Skeletal muscle satellite cell (primary cell): ENCODE results near the gene UBN1.
"Not testable (repeated sequence)": the region's sequence is repeated elsewhere in the genome, so short reads cannot be mapped to it uniquely, and the experiment has no call there.

Source experiments
- H3K27me3 ChIP-seq: 2 replicates; pipeline ENCODE4 v1.7.0; 2013; ENCODE audit warnings: low read length; ENCODE audit not compliant: control insufficient read depth, insufficient read depth
- H3K36me3 ChIP-seq: 2 replicates; pipeline ENCODE4 v1.7.0; 2013; ENCODE audit warnings: mild to moderate bottlenecking, control low read depth, low read length; ENCODE audit not compliant: insufficient read depth
- H3K4me1 ChIP-seq: 2 replicates; pipeline ENCODE4 v1.7.0; 2013; ENCODE audit warnings: low read length; ENCODE audit not compliant: control insufficient read depth, insufficient read depth
- H3K4me2 ChIP-seq: 2 replicates; pipeline ENCODE4 v1.7.0; 2013; ENCODE audit warnings: mild to moderate bottlenecking, low read length
- H3K4me3 ChIP-seq: 2 replicates; pipeline ENCODE4 v1.7.0; 2013; ENCODE audit warnings: low read length
- H3K9ac ChIP-seq: 2 replicates; pipeline ENCODE4 v1.7.0; 2013; ENCODE audit warnings: mild to moderate bottlenecking, low read depth, low read length, moderate library complexity
- H3K9me3 ChIP-seq: replicated peaks from 2 replicates; pipeline ENCODE4 v1.7.0; 2013; ENCODE audit warnings: mild to moderate bottlenecking, control low read depth, low read length

UBN1 gene

GRCh38 chr16:4891097-4891885 lies 44.0 kb downstream of the UBN1 start:
- no peak overlapping the region for H3K9ac ChIP-seq
- H3K36me3 ChIP-seq = peaks cover 20% of the 10 kb centered on the region
- H3K4me1 ChIP-seq = peaks cover 10% of the 10 kb centered on the region
- no peak overlapping the region for H3K4me2 ChIP-seq
- H3K9me3 ChIP-seq = no peaks in the 10 kb centered on the region
- H3K27me3 ChIP-seq = peaks cover 4% of the 10 kb centered on the region
- no peak overlapping the region for H3K4me3 ChIP-seq

- H3K36me3 ChIP-seq = peaks cover 19% of the 10 kb centered on the region
- H3K4me2 ChIP-seq = no peak overlapping the region
- H3K4me3 ChIP-seq = no peak overlapping the region
- no peaks in the 10 kb centered on the region for H3K9me3 ChIP-seq
- H3K9ac ChIP-seq = no peak overlapping the region
- peaks cover 4% of the 10 kb centered on the region for H3K27me3 ChIP-seq
- H3K4me1 ChIP-seq = peaks cover 10% of the 10 kb centered on the region
Measured at GRCh38 chr16:4891886-4892216, 44.6 kb downstream of the UBN1 start.

- no peak overlapping the region for H3K4me3 ChIP-seq
- H3K9ac ChIP-seq = no peak overlapping the region
- H3K4me1 ChIP-seq = peaks cover 10% of the 10 kb centered on the region
- H3K9me3 ChIP-seq = no peaks in the 10 kb centered on the region
- peaks cover 4% of the 10 kb centered on the region for H3K27me3 ChIP-seq
- H3K4me2 ChIP-seq = no peak overlapping the region
- peaks cover 12% of the 10 kb centered on the region for H3K36me3 ChIP-seq
Measured at GRCh38 chr16:4892361-4893102, 45.3 kb downstream of the UBN1 start.

DNA sequence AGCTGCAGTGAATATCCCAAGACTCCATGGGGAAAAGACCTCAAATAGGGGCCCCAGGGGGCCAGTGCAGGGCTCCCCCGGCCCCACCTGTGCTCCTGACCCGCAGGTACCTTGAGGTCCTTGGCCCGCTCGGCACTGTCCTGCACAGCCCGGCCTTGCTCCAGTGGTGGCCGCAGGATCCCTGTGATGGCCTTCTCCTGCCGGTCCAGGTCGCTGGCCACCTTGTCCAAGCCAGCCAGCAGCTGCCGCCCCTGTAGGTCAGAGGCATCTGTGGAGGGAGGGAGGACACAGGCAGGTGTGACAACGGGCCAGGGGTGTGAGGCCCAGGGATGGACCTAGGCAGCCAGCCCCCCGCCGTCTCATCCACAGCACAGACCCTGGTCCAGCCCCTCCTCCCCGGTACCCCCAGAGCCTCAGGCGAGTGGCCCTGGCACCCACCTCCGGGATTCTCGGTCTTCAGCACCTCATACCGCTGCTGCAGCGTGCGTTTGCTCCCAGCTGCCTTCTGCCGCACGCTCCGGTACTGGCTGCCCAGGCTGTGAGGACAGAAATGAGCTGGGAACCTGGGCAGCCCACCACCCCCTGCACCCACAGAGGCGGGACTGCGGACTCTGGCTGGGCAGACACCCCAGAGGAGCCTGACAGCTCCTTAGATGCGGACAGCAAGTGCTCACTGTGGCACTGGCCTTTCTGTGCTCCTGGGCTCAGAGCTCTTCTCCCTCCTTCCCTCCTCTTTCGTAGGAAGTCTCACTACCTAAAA lies 46.0 kb downstream of the UBN1 start:
- no peak overlapping the region for H3K4me2 ChIP-seq
- H3K9ac ChIP-seq = no peak overlapping the region
- peaks cover 10% of the 10 kb centered on the region for H3K4me1 ChIP-seq
- H3K36me3 ChIP-seq = peaks cover 5% of the 10 kb centered on the region
- H3K9me3 ChIP-seq = no peaks in the 10 kb centered on the region
- H3K27me3 ChIP-seq = peaks cover 4% of the 10 kb centered on the region
- no peak overlapping the region for H3K4me3 ChIP-seq

GRCh38 chr16:4894276-4895150 lies 47.2 kb downstream of the UBN1 start:
- no peak overlapping the region for H3K4me2 ChIP-seq
- peaks cover 4% of the 10 kb centered on the region for H3K36me3 ChIP-seq
- H3K27me3 ChIP-seq = peaks cover 4% of the 10 kb centered on the region
- no peak overlapping the region for H3K9ac ChIP-seq
- no peak overlapping the region for H3K4me3 ChIP-seq
- no peaks in the 10 kb centered on the region for H3K9me3 ChIP-seq
- H3K4me1 ChIP-seq = peaks cover 10% of the 10 kb centered on the region

DNA sequence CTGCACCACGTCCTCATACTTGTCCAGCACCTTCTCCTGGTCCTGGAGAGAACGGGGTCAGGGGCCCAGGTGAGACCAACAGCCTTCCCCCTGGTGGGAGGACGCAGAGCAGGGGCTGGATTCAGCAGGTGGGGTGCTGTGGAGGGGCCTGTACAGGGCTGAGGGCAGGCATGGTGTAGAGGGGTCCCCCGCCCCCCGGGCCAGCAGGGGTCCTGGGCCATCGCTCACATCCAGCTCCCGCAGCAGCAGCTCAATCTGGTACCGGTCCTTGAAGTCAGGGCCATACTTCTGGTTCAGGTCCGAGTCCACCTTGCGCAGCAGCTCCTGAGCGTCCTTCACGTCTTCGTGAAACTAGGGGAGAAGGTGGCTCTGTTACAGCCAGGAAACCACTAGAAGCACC lies 48.1 kb downstream of the UBN1 start:
- Histone ChIP-seq H3K4me2 (no peak overlapping the region), H3K27me3 (peaks cover 10% of the 10 kb centered on the region), H3K4me1 (peaks cover 10% of the 10 kb centered on the region), H3K36me3 (no peaks in the 10 kb centered on the region), H3K9me3 (no peaks in the 10 kb centered on the region), H3K9ac (no peak overlapping the region), H3K4me3 (no peak overlapping the region)

GRCh38 chr16:4896761-4897160 lies 49.5 kb downstream of the UBN1 start:
- H3K4me2 ChIP-seq, H3K9me3 ChIP-seq, H3K4me3 ChIP-seq, H3K9ac ChIP-seq, H3K36me3 ChIP-seq, H3K27me3 ChIP-seq, H3K4me1 ChIP-seq: not testable (repeated sequence)

- Histone ChIP-seq H3K9ac (no peak overlapping the region), H3K27me3 (peaks cover 10% of the 10 kb centered on the region), H3K9me3 (no peaks in the 10 kb centered on the region), H3K36me3 (no peaks in the 10 kb centered on the region), H3K4me2 (no peak overlapping the region), H3K4me3 (no peak overlapping the region), H3K4me1 (peaks cover 4% of the 10 kb centered on the region)
Measured at GRCh38 chr16:4897328-4897727, 50.0 kb downstream of the UBN1 start.

DNA sequence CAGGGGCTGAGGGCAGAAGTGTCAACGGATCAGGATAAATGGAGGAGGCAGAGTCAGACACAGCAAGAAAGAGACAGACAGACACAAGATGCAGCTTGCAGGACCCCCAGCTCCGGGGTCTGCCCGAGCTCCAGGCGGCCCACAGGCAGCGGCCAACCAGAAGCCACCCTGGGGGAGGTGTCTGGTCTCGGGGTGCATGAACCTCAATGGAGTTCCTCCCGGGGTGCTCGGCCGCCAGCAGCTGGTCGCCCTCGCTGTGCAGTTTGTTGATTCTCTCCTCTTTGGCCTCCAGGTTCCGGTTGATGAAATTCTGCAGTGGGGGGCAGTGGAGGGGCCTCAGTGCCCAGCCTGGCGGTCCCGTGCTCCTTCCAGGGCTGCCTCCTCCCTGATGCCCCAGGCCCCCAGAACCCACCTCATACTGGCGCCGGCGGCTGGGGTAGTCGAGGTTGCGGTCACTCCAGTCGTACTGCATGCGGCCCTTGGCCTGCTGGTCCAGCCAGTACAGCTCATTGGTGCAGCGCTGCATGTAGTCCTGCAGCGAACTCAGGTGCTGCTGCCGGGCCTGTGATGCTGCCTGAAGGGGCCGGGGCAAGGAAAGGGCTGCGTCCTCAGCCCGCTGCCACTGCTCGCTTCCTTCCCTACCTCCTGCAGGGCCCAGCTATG lies 51.7 kb downstream of the UBN1 start:
- Histone ChIP-seq H3K4me1 (no peaks in the 10 kb centered on the region), H3K4me3 (no peak overlapping the region), H3K27me3 (peaks cover 12% of the 10 kb centered on the region), H3K36me3 (no peaks in the 10 kb centered on the region), H3K4me2 (no peak overlapping the region), H3K9ac (no peak overlapping the region), H3K9me3 (no peaks in the 10 kb centered on the region)

GRCh38 chr16:4899474-4899846 lies 52.2 kb downstream of the UBN1 start:
- no peaks in the 10 kb centered on the region for H3K4me1 ChIP-seq
- peaks cover 17% of the 10 kb centered on the region for H3K27me3 ChIP-seq
- no peaks in the 10 kb centered on the region for H3K36me3 ChIP-seq
- H3K4me2 ChIP-seq = no peak overlapping the region
- no peak overlapping the region for H3K4me3 ChIP-seq
- H3K9me3 ChIP-seq = no peaks in the 10 kb centered on the region
- no peak overlapping the region for H3K9ac ChIP-seq
